ACC112 (cell line): ENCODE data around the gene SPINT2.
A peak's percentile ranks its signal among the peaks of the same experiment; 100 is the strongest.

ENCODE experiments used
- H2AFZ ChIP-seq: fragments of 200-600 bp; sonication (generic); one replicate; pipeline ENCODE4 v1.6.0; 2017; ENCODE audit warnings: antibody characterized with exemption, low read length; ENCODE audit not compliant: unreplicated experiment
- H3K27ac ChIP-seq: fragments of 200-600 bp; sonication (generic); 2 replicates; pipeline ENCODE4 v1.5.1; 2014; ENCODE audit warnings: low read depth, mild to moderate bottlenecking, antibody characterized with exemption, low read length, moderate library complexity
- H3K27me3 ChIP-seq: fragments of 200-600 bp; sonication (generic); 2 replicates; pipeline ENCODE4 v1.6.1; 2014; ENCODE audit warnings: mild to moderate bottlenecking, antibody characterized with exemption, low read length, moderate library complexity, mixed read lengths; ENCODE audit not compliant: insufficient read depth
- H3K36me3 ChIP-seq: fragments of 200-600 bp; sonication (generic); 2 replicates; pipeline ENCODE4 v1.6.1; 2016; ENCODE audit warnings: mild to moderate bottlenecking, antibody characterized with exemption, low read length, moderate library complexity, mixed read lengths; ENCODE audit not compliant: insufficient read depth
- H3K4me1 ChIP-seq: fragments of 200-600 bp; sonication (generic); one replicate; pipeline ENCODE4 v1.6.1; 2016; ENCODE audit warnings: low read length, mixed read lengths; ENCODE audit not compliant: insufficient read depth, unreplicated experiment, control insufficient read depth
- H3K4me3 ChIP-seq: fragments of 200-600 bp; sonication (generic); 2 replicates; pipeline ENCODE4 v1.5.1; 2014; ENCODE audit warnings: mild to moderate bottlenecking, low read depth, low read length
- H3K79me2 ChIP-seq: fragments of 200-600 bp; sonication (generic); one replicate; pipeline ENCODE4 v1.6.0; 2016; ENCODE audit warnings: low read length; ENCODE audit not compliant: control insufficient read depth, unreplicated experiment, insufficient read depth

Gene SPINT2

DNA sequence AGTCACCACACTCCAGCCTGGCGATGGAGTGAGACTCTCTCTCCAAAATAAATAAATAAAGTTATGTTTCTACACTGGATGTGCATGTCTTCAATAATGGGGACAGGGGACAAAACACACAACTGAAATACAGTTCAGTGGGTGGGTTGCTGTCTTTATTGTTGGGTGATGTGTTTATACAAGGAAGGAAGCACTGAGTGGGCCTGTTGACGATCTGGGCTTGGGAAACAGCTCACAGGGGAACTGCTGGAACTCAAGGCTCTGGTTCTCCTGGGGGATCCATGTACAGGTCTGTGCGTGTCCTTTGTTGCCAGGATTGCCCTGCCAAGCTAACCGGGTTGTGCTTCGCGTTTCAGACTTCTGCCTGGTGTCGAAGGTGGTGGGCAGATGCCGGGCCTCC lies 18.9 kb downstream of the SPINT2 start:
- H3K4me3 ChIP-seq: no peak overlapping the region
- H3K27me3 ChIP-seq: no peaks in the 10 kb centered on the region
- no peak overlapping the region for H2AFZ ChIP-seq
- H3K4me1 ChIP-seq: peaks cover 7% of the 10 kb centered on the region
- H3K36me3 ChIP-seq: no peaks in the 10 kb centered on the region
- no peak overlapping the region for H3K27ac ChIP-seq
- no peaks in the 10 kb centered on the region for H3K79me2 ChIP-seq

DNA sequence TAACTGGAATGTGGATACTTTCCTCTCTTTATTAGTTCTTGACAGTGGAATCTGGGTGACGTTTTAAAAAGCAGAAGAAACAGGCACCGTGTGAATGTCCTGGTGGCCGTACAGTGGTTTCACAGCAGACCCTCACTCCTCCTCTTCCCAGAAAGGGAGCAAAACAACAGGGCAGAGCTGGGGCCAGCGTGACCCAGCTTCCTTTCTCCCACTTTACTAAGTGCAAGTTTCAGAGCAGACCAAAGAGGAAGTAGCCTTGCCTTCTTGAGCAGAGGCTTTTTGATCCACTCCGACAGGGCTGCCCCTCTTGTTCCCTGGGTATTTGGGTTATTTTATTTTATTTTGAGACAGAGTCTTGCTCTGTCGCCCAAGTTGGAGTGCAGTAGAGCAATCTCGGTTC lies 20.0 kb downstream of the SPINT2 start:
- H3K4me3 ChIP-seq: no peak overlapping the region
- H3K4me1 ChIP-seq: peaks cover 3% of the 10 kb centered on the region
- H3K36me3 ChIP-seq: no peaks in the 10 kb centered on the region
- no peaks in the 10 kb centered on the region for H3K27me3 ChIP-seq
- no peak overlapping the region for H3K27ac ChIP-seq
- no peaks in the 10 kb centered on the region for H3K79me2 ChIP-seq
- H2AFZ ChIP-seq: no peak overlapping the region

DNA sequence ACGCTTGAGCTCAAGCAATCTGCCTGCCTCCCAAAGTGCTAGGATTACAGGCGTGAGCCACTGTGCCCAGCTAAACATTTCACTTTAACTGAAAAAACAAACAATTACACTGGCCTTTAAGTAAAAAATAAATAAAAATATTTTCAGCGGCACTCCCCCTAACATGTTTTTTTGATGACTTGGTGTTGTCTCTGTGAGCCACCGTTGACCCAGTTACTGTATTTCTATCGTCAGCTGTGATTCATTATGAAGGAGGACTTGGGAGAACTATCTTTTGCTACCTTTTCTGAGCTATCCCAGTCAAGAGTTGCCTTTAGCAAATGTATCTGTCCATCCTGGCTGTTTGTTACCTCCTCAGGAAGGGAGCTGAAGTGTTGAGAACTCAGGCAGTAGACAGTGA lies 21.2 kb downstream of the SPINT2 start:
- H3K36me3 ChIP-seq: no peaks in the 10 kb centered on the region
- no peak overlapping the region for H3K4me3 ChIP-seq
- H3K27ac ChIP-seq: no peak overlapping the region
- H2AFZ ChIP-seq: no peak overlapping the region
- H3K4me1 ChIP-seq: peaks cover 9% of the 10 kb centered on the region
- no peaks in the 10 kb centered on the region for H3K27me3 ChIP-seq
- H3K79me2 ChIP-seq: no peaks in the 10 kb centered on the region

DNA sequence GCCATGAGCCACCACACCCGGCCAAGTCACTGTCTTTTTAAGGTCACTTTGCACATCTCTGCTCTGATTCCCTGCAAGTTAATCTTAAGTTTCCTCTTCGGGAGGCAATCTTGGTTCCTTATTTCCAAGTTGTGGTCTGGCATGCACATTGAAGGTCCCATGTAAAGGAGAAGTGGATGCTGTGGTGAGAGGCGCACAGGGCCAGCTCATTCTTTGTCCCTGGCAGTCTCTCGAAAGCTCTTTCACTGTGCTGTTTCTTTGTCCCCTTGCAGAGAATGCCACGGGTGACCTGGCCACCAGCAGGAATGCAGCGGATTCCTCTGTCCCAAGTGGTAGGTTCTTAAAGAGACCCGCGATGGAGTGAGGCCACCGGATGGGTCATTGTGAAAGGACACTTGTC lies 23.2 kb downstream of the SPINT2 start:
- Histone ChIP-seq H3K79me2 (no peaks in the 10 kb centered on the region), H3K36me3 (no peaks in the 10 kb centered on the region), H3K27ac (no peak overlapping the region), H3K27me3 (no peaks in the 10 kb centered on the region), H2AFZ (no peak overlapping the region), H3K4me3 (no peak overlapping the region), H3K4me1 (peaks cover 14% of the 10 kb centered on the region)

DNA sequence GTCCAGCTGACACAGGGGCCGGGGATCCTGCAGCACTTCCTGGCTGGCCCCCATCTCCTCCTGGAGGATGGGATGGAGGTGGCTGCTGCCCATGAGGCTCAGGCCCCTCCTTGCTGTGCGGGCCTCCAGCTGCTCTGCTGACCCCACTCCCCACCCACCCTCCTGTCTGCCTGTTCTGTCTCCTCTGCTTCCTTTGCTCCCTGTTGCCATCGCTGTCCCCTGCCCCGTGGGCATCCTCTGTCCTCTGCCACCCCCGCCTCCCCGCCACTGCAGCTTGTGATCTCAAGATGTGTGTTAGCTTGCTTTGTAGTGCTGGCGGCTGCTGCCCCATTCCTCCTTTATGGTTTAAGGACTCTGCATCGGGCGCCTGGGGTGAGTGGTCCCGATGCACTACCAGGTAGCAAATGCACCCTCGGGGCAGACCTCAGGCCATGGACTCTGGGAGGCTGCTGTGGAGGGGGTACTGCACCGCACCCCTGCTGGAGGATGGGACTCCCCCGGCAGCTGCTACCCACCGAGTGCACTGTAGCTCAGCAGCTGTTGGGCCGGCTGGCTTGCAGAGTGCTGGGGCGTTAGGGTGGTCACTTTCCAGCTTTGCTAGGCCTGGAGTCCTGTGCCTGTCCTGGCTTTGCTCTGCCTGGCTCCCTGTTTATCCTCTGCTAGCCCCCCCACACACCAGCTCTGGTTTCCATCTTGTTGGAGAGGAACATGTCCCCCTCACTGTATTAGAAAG lies 23.9 kb downstream of the SPINT2 start:
- no peaks in the 10 kb centered on the region for H3K36me3 ChIP-seq
- H3K4me3 ChIP-seq: no peak overlapping the region
- H3K27ac ChIP-seq: no peak overlapping the region
- H3K79me2 ChIP-seq: no peaks in the 10 kb centered on the region
- H2AFZ ChIP-seq: no peak overlapping the region
- no peaks in the 10 kb centered on the region for H3K27me3 ChIP-seq
- peaks cover 14% of the 10 kb centered on the region for H3K4me1 ChIP-seq

DNA sequence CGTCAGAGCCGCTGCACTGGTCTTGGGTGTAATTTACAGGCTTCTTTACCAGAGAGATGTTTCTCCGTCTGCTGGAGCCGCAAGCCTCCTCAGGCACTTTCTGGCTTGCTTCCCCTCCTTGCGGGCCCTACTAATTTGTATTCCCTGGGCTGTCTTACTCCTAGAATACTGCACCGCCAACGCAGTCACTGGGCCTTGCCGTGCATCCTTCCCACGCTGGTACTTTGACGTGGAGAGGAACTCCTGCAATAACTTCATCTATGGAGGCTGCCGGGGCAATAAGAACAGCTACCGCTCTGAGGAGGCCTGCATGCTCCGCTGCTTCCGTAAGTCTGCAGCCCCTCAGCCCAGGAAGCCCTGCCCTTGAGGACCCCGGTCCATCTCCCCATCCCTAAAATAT lies 25.6 kb downstream of the SPINT2 start:
- Histone ChIP-seq H3K27ac (peak overlapping the region; percentile 38; the same call in 1 of the 2 replicates), H3K4me3 (no peak overlapping the region), H3K27me3 (no peaks in the 10 kb centered on the region), H3K36me3 (no peaks in the 10 kb centered on the region), H2AFZ (no peak overlapping the region), H3K4me1 (peaks cover 14% of the 10 kb centered on the region), H3K79me2 (no peaks in the 10 kb centered on the region)

DNA sequence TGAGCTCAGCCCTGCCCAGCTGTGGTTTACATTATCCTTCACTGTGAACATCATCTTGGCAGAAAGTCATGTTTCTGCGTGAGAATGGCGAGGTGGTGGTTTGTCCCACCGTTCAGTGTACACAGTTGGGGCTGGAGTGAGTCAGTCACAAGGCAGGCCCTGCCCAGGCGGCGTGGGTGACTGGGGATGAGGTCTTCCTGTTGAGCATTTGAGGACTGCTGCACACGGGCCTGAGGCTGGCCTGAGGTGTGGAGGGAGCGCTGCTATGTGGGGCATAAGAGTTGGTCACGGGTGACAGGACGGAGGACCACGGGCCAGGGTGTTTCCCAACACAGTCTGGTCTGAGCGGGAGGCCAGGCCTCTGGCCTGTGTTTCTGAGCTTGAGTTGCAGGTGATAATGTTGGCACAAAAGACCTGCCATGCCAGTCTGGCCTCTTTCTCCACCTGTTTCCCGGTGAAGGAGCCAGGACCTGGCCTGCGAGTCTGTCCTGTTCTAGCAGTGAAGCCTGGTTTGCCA lies 26.3 kb downstream of the SPINT2 start:
- H3K36me3 ChIP-seq: no peaks in the 10 kb centered on the region
- H2AFZ ChIP-seq: peak overlapping the region; percentile 23
- peak overlapping the region; percentile 38; the same call in 1 of the 2 replicates for H3K27ac ChIP-seq
- no peak overlapping the region for H3K4me3 ChIP-seq
- peaks cover 13% of the 10 kb centered on the region for H3K4me1 ChIP-seq
- no peaks in the 10 kb centered on the region for H3K27me3 ChIP-seq
- no peaks in the 10 kb centered on the region for H3K79me2 ChIP-seq

DNA sequence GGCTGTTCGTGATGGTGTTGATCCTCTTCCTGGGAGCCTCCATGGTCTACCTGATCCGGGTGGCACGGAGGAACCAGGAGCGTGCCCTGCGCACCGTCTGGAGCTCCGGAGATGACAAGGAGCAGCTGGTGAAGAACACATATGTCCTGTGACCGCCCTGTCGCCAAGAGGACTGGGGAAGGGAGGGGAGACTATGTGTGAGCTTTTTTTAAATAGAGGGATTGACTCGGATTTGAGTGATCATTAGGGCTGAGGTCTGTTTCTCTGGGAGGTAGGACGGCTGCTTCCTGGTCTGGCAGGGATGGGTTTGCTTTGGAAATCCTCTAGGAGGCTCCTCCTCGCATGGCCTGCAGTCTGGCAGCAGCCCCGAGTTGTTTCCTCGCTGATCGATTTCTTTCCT lies 27.5 kb downstream of the SPINT2 start:
- peaks cover 10% of the 10 kb centered on the region for H3K4me1 ChIP-seq
- H2AFZ ChIP-seq: no peak overlapping the region
- H3K4me3 ChIP-seq: no peak overlapping the region
- H3K27me3 ChIP-seq: no peaks in the 10 kb centered on the region
- H3K27ac ChIP-seq: no peak overlapping the region
- no peaks in the 10 kb centered on the region for H3K79me2 ChIP-seq
- no peaks in the 10 kb centered on the region for H3K36me3 ChIP-seq

DNA sequence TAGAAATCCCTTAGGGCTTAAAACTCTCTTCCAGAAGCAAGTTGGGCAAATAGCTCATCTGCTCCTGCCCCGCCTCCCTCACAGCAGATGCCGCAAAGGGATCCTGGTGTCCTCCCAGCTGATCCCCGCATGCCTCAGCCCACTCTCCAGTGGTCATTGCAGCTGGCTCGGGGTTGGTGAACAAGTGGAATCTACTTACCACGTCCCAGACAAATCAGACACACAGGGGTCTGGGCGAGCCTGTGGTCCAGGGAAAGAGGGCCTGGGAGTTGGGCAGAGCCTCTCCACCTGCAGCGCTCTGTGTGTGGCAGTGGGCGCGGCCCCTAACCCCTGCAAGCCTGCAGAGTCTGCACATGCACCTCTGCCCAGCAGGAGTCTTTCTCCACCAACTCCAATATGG lies 28.9 kb downstream of the SPINT2 start:
- H3K27me3 ChIP-seq: no peaks in the 10 kb centered on the region
- peaks cover 10% of the 10 kb centered on the region for H3K4me1 ChIP-seq
- no peaks in the 10 kb centered on the region for H3K36me3 ChIP-seq
- H3K27ac ChIP-seq: no peak overlapping the region
- no peak overlapping the region for H2AFZ ChIP-seq
- H3K79me2 ChIP-seq: no peaks in the 10 kb centered on the region
- no peak overlapping the region for H3K4me3 ChIP-seq

DNA sequence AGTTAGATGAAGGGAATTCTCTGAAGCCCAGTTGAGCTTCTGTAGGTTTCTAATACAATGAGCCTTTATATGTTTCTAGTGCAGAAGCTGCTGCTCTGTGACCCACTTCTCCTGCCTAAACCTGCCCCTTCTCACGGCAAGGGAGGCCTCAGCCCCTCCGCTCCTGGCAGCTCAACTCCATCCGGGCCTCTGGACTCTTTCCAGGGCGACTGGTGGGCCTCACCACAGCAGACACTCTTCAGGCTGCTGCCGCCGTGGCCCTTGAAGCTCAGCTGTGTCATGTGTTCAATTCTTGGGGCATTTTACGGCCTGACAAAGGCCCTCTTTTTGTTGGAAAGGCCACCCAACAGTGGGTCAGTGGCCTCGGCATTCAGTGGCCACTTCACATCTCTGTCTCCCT lies 29.7 kb downstream of the SPINT2 start:
- Histone ChIP-seq H3K4me3 (no peak overlapping the region), H3K27me3 (no peaks in the 10 kb centered on the region), H3K4me1 (peaks cover 10% of the 10 kb centered on the region), H3K27ac (no peak overlapping the region), H2AFZ (no peak overlapping the region), H3K36me3 (no peaks in the 10 kb centered on the region), H3K79me2 (no peaks in the 10 kb centered on the region)
